Endothelial cell of umbilical vein (primary cell): ENCODE data around the gene POP5. TPM values are rescaled to one million over a fixed set of nuclear protein-coding genes. Genes with fewer than 3 reads are reported as not detected.

ENCODE experiments used
- BruUV-seq: library from RNA; stranded (reverse); fragments of 400-500 nt; replicated peaks from 2 replicates; lab custom pipeline; 2021; lab: Mats Ljungman, UMichigan
- CTCF ChIA-PET: fragments of 300-600, 350-600 bp; sonication (Branson Sonifier 250); formaldehyde crosslinking; loops from one replicate; lab custom pipeline; 2021; ENCODE audit warnings: antibody characterized with exemption, inconsistent platforms; lab: Charles Lee
- POLR2A ChIA-PET: fragments of 300-600, 350-600 bp; sonication (Branson Sonifier 250); formaldehyde crosslinking; loops from one replicate; lab custom pipeline; 2021; ENCODE audit warnings: antibody characterized with exemption, inconsistent platforms; lab: Charles Lee
- DNase-seq: peaks from one replicate; pipeline ENCODE4 v3.0.0-alpha.2; 2011; ENCODE audit warnings: low read depth, low spot score
- FAIRE-seq: peaks from 2 replicates; lab custom pipeline; 2011; peaks lifted over from hg19 to GRCh38; lab: Jason Lieb, UNC
- H2AFZ ChIP-seq: 2 replicates; pipeline ENCODE4 v1.6.0; 2012; ENCODE audit warnings: low read depth, low read length, control low read depth, inconsistent platforms
- H3K27ac ChIP-seq: 2 replicates; pipeline ENCODE4 v1.5.1; 2011; ENCODE audit warnings: low read depth, mild to moderate bottlenecking, control low read depth, low read length, moderate library complexity; ENCODE audit not compliant: insufficient read depth
- H3K27me3 ChIP-seq, 2 experiments: 2 replicates each; pipeline versions ENCODE4 v1.6.0 to v1.6.1; 2011; ENCODE audit warnings: low read length in 2 of 2, mixed read lengths in 1 of 2; ENCODE audit not compliant: control insufficient read depth in 2 of 2, insufficient read depth in 2 of 2
- H3K36me3 ChIP-seq, 2 experiments: 2 replicates in 1 of 2; 3 replicates in 1 of 2; pipeline ENCODE4 v1.5.1; 2011; ENCODE audit warnings: low read length in 2 of 2, mild to moderate bottlenecking in 1 of 2, moderate library complexity in 1 of 2; ENCODE audit not compliant: control insufficient read depth in 2 of 2, insufficient read depth in 2 of 2; ENCODE audit errors: extremely low read depth in 1 of 2
- H3K4me1 ChIP-seq: 3 replicates; pipeline ENCODE4 v1.5.1; 2011; ENCODE audit warnings: mild to moderate bottlenecking, low read length; ENCODE audit not compliant: control insufficient read depth, insufficient read depth; ENCODE audit errors: extremely low read depth
- H3K4me2 ChIP-seq: 2 replicates; pipeline ENCODE4 v1.6.1; 2011; ENCODE audit warnings: low read length, control low read depth, mixed read lengths; ENCODE audit not compliant: insufficient read depth
- H3K4me3 ChIP-seq, 3 experiments: fragments of 200-600 bp in 1 of 3; sonication (generic), shearing (Covaris generic) in 1 of 3; replicated peaks in 1 of 3; 2 replicates each; pipeline ENCODE4 v1.5.1; 2011 to 2016; ENCODE audit warnings: control low read depth in 3 of 3, low read length in 3 of 3, mild to moderate bottlenecking in 2 of 3, inconsistent platforms in 1 of 3, low read depth in 1 of 3, moderate library complexity in 1 of 3; ENCODE audit not compliant: insufficient read depth in 1 of 3
- H3K79me2 ChIP-seq: 2 replicates; pipeline ENCODE4 v1.6.0; 2012; ENCODE audit warnings: low read length, inconsistent platforms; ENCODE audit not compliant: control insufficient read depth, insufficient read depth
- H3K9ac ChIP-seq: replicated peaks from 2 replicates; pipeline ENCODE3; 2011; ENCODE audit warnings: low read length, control low read depth; ENCODE audit not compliant: insufficient read depth; ENCODE audit errors: extremely low read depth
- H3K9me1 ChIP-seq: replicated peaks from 3 replicates; pipeline ENCODE4 v1.6.0; 2011; ENCODE audit warnings: mild to moderate bottlenecking, low read length; ENCODE audit not compliant: control insufficient read depth, insufficient read depth; ENCODE audit errors: extremely low read depth
- H3K9me3 ChIP-seq: replicated peaks from 2 replicates; pipeline ENCODE4 v1.5.1; 2012; ENCODE audit warnings: low read length, inconsistent platforms; ENCODE audit not compliant: control insufficient read depth, insufficient read depth
- H4K20me1 ChIP-seq: replicated peaks from 2 replicates; pipeline ENCODE3; 2011; ENCODE audit warnings: mild to moderate bottlenecking, low read length; ENCODE audit not compliant: control insufficient read depth, insufficient read depth; ENCODE audit errors: extremely low read depth
- EZH2 ChIP-seq: IDR thresholded peaks from 2 replicates; pipeline ENCODE4 v1.6.1; 2012; ENCODE audit warnings: borderline replicate concordance, low read depth, mild to moderate bottlenecking, moderate library complexity, low read length, inconsistent platforms; ENCODE audit not compliant: severe bottlenecking
- FOS ChIP-seq: IDR thresholded peaks from 2 replicates; pipeline ENCODE4 v1.6.1; 2011; ENCODE audit warnings: mild to moderate bottlenecking, low read length, moderate library complexity, borderline replicate concordance; ENCODE audit not compliant: insufficient read depth
- GATA2 ChIP-seq: IDR thresholded peaks from 2 replicates; pipeline ENCODE4 v1.7.0; 2011; ENCODE audit warnings: low read depth, mild to moderate bottlenecking, moderate library complexity, mixed read lengths, low read length; ENCODE audit not compliant: insufficient read length, insufficient read depth
- JUN ChIP-seq: IDR thresholded peaks from 2 replicates; pipeline ENCODE4 v1.6.1; 2011; ENCODE audit warnings: borderline replicate concordance, low read depth; ENCODE audit not compliant: insufficient read length, insufficient read depth
- MYC ChIP-seq: IDR thresholded peaks from one replicate; pipeline ENCODE4 v1.6.1; 2011; ENCODE audit warnings: mild to moderate bottlenecking, low read depth, low read length
- POLR2A ChIP-seq: IDR thresholded peaks from 2 replicates; pipeline ENCODE4 v1.6.1; 2012; ENCODE audit warnings: low read depth, mild to moderate bottlenecking, control low read depth, low read length
- POLR2AphosphoS5 ChIP-seq: IDR thresholded peaks from 2 replicates; pipeline ENCODE4 v1.6.1; 2012; ENCODE audit warnings: low read depth, mild to moderate bottlenecking, control low read depth, low read length, moderate library complexity; ENCODE audit not compliant: insufficient read depth
- dilution Hi-C: fragments of 300-500 bp; cut with MboI; formaldehyde crosslinking; loops from one replicate; pipeline ENCODE4 v1.15.0; 2019; ENCODE audit warnings: low sequenced_read_pairs; ENCODE audit not compliant: extremely low pct_ligation_motif_present
- intact Hi-C: fragments of 100-400 bp; cut with micrococcal nuclease; formaldehyde crosslinking; loops from one replicate; pipeline ENCODE4 v1.10.0; 2022
- polyA plus RNA-seq, 4 experiments: library from polyadenylated mRNA; depleted of rRNA in 3 of 4; stranded (reverse) in 3 of 4; unstranded in 1 of 4; fragments of >200 nt; gene quantifications; 2 replicates each; pipeline versions ENCODE4 v1.2.1 to v1.2.3, GENCODE V29; 2011 to 2012; ENCODE audit warnings: missing spikeins in 1 of 4
- total RNA-seq: library from RNA; stranded (reverse); gene quantifications from 2 replicates; pipeline ENCODE4 v1.2.3, GENCODE V29; 2021
- TF ChIP-seq, protein P1 (sequence below), 2 donors: IDR thresholded peaks; 1 replicate in 1 of 2; 2 replicates in 1 of 2; pipeline ENCODE4 v1.5.1; 2011; ENCODE audit warnings: low read length in 2 of 2, mild to moderate bottlenecking in 2 of 2, moderate library complexity in 2 of 2, control low read depth in 1 of 2, inconsistent platforms in 1 of 2, low read depth in 1 of 2; ENCODE audit not compliant: insufficient read depth in 1 of 2; ENCODE audit errors: extremely low read depth in 1 of 2
- TF ChIP-seq, protein P2 (sequence below): IDR thresholded peaks from 2 replicates; pipeline ENCODE4 v1.6.1; 2011; ENCODE audit not compliant: insufficient read depth, insufficient read length

Gene POP5
- total and polyA plus RNA-seq, 2 donors (not counting 3 experiments of a cell fraction or from before 2014, with no cell fraction given): 25.7 to 60.2 TPM

DNA sequence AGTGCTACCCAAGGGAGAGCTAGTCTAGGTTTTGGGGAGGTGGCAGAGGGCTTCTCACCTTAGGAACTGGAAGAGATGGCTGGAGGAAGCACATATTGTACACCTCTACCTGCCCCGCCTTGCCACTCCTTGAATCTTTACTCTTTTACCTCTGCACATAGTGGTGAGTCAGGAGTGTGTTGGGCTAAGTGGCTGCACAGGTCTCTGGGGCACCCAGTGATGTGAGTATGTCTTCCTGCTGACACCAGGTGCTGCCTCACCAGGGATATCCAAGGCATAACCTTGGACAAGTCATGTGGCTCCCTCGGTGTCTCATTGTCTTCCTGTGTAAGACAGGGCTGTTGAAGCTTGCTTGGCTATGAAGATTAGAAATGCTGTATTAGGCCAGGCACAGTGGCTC, 39.4 kb upstream of the POP5 start:
- Histone ChIP-seq H4K20me1 (no peaks in the 10 kb centered on the region), H3K79me2 (no peaks in the 10 kb centered on the region), H3K4me3 (no peak overlapping the region), H3K27ac (no peak overlapping the region), H3K36me3 (no peaks in the 10 kb centered on the region), H3K4me1 (no peaks in the 10 kb centered on the region), H3K4me2 (no peak overlapping the region), H2AFZ (no peak overlapping the region), H3K9me1 (no peaks in the 10 kb centered on the region), H3K27me3 (peaks cover 0 to 11% of the 10 kb centered on the region in 2 experiments), H3K9me3 (no peaks in the 10 kb centered on the region), H3K9ac (no peak overlapping the region)
- BruUV-seq: no TSS peak
- CTCF ChIA-PET: no interaction called here
- DNase-seq (no peak), FAIRE-seq (no peak)
- intact Hi-C loops (no loop called here), dilution Hi-C loops (no loop called here)
- POLR2A ChIA-PET: no interaction called here
- TF ChIP-seq, protein P1, sequence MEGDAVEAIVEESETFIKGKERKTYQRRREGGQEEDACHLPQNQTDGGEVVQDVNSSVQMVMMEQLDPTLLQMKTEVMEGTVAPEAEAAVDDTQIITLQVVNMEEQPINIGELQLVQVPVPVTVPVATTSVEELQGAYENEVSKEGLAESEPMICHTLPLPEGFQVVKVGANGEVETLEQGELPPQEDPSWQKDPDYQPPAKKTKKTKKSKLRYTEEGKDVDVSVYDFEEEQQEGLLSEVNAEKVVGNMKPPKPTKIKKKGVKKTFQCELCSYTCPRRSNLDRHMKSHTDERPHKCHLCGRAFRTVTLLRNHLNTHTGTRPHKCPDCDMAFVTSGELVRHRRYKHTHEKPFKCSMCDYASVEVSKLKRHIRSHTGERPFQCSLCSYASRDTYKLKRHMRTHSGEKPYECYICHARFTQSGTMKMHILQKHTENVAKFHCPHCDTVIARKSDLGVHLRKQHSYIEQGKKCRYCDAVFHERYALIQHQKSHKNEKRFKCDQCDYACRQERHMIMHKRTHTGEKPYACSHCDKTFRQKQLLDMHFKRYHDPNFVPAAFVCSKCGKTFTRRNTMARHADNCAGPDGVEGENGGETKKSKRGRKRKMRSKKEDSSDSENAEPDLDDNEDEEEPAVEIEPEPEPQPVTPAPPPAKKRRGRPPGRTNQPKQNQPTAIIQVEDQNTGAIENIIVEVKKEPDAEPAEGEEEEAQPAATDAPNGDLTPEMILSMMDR (IDR thresholded peaks at IDR 0.05; ENCODE audit: extremely low read depth in 1 of 2, insufficient read depth in 1 of 2, low read depth in 1 of 2, low read length in 2 of 2): no peak
- TF ChIP-seq POLR2AphosphoS5 (no peak), FOS (no peak), EZH2 (no peak), GATA2 (no peak), MYC (no peak), JUN (no peak), POLR2A (no peak)
- TF ChIP-seq, protein P2, sequence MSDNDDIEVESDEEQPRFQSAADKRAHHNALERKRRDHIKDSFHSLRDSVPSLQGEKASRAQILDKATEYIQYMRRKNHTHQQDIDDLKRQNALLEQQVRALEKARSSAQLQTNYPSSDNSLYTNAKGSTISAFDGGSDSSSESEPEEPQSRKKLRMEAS: no peak
